ENCODE data around the gene FH. TPM values are rescaled to one million over a fixed set of nuclear protein-coding genes. Genes with fewer than 3 reads are reported as not detected.

Gene FH
- 224 TPM for total RNA-seq
- long read RNA-seq, transcript FH-201 (10 exons, 1,797 nt) = major isoform, 343 of 359 reads
- long read RNA-seq, partial matches to known transcripts = 5 of 359 reads
- long read RNA-seq, other reads (novel, unspliced or antisense) = 11 of 359 reads

GRCh38 chr1:241519308-241520079 lies at the start of gene FH:
Gene FH (minus strand): TSS chr1:241519755. CDS start chr1:241519722, 33 bp downstream.
- TF ChIP-seq CTCF (IDR thresholded peaks at IDR 0.05; ENCODE audit: borderline replicate concordance) = no peak
- DNase-seq = peak; percentile 94
- Histone ChIP-seq H3K9me3 (replicated peaks) (no peaks in the 10 kb centered on the region), H3K27me3 (ENCODE audit: low read depth) (peaks cover 28% of the 10 kb centered on the region), H3K4me3 (peak within 1 kb of the TSS; percentile 93), H3K4me1 (peaks cover 40% of the 10 kb centered on the region), H3K27ac (replicated peaks) (peak within 1 kb of the TSS; percentile 94), H3K36me3 (peaks cover 26% of the 10 kb centered on the region)
- intact Hi-C loops (cut with micrococcal nuclease) = no loop called here

- peaks cover 5% of the 10 kb centered on the region for H3K27me3 ChIP-seq (ENCODE audit: low read depth)
- H3K4me3 ChIP-seq = no peak overlapping the region
- H3K9me3 ChIP-seq (replicated peaks) = no peaks in the 10 kb centered on the region
- H3K36me3 ChIP-seq = no peaks in the 10 kb centered on the region
- no peak overlapping the region for H3K27ac ChIP-seq (replicated peaks)
- TF ChIP-seq CTCF (IDR thresholded peaks at IDR 0.05; ENCODE audit: borderline replicate concordance) = no peak
- intact Hi-C loops (cut with micrococcal nuclease) = no loop called here
- DNase-seq = no peak
- H3K4me1 ChIP-seq = no peaks in the 10 kb centered on the region
Observed at GRCh38 chr1:241560849-241561187, 41.3 kb upstream of the FH start.

- Histone ChIP-seq H3K27me3 (ENCODE audit: low read depth) (peaks cover 5% of the 10 kb centered on the region), H3K4me3 (no peak overlapping the region), H3K9me3 (replicated peaks) (no peaks in the 10 kb centered on the region), H3K4me1 (no peaks in the 10 kb centered on the region), H3K36me3 (no peaks in the 10 kb centered on the region), H3K27ac (replicated peaks) (no peak overlapping the region)
- DNase-seq = no peak
- intact Hi-C loops (cut with micrococcal nuclease) = no loop called here
- TF ChIP-seq CTCF (IDR thresholded peaks at IDR 0.05; ENCODE audit: borderline replicate concordance) = no peak
Observed at GRCh38 chr1:241560146-241560848, 40.7 kb upstream of the FH start.

- peaks cover 5% of the 10 kb centered on the region for H3K27me3 ChIP-seq (ENCODE audit: low read depth)
- TF ChIP-seq CTCF (IDR thresholded peaks at IDR 0.05; ENCODE audit: borderline replicate concordance) = no peak
- H3K4me1 ChIP-seq = no peaks in the 10 kb centered on the region
- intact Hi-C loops (cut with micrococcal nuclease) = no loop called here
- no peak for DNase-seq
- H3K4me3 ChIP-seq = no peak overlapping the region
- H3K27ac ChIP-seq (replicated peaks) = no peak overlapping the region
- no peaks in the 10 kb centered on the region for H3K9me3 ChIP-seq (replicated peaks)
- H3K36me3 ChIP-seq = no peaks in the 10 kb centered on the region
Observed at GRCh38 chr1:241557551-241558193, 38.1 kb upstream of the FH start.

GRCh38 chr1:241557031-241557430 lies 37.5 kb upstream of the FH start:
- no peak overlapping the region for H3K27ac ChIP-seq (replicated peaks)
- DNase-seq = no peak
- no peak overlapping the region for H3K4me3 ChIP-seq
- no peaks in the 10 kb centered on the region for H3K9me3 ChIP-seq (replicated peaks)
- peaks cover 5% of the 10 kb centered on the region for H3K27me3 ChIP-seq (ENCODE audit: low read depth)
- H3K36me3 ChIP-seq = no peaks in the 10 kb centered on the region
- H3K4me1 ChIP-seq = no peaks in the 10 kb centered on the region
- intact Hi-C loops (cut with micrococcal nuclease) = no loop called here
- no peak for TF ChIP-seq CTCF (IDR thresholded peaks at IDR 0.05; ENCODE audit: borderline replicate concordance)
